ENCODE results near the gene KRAS. TPM values are rescaled to one million over a fixed set of nuclear protein-coding genes. Genes with fewer than 3 reads are reported as not detected.

KRAS gene
- total and polyA plus RNA-seq, 5 donors from 2014 or later: 24.0 to 46.7 (median 33.4) TPM

DNA sequence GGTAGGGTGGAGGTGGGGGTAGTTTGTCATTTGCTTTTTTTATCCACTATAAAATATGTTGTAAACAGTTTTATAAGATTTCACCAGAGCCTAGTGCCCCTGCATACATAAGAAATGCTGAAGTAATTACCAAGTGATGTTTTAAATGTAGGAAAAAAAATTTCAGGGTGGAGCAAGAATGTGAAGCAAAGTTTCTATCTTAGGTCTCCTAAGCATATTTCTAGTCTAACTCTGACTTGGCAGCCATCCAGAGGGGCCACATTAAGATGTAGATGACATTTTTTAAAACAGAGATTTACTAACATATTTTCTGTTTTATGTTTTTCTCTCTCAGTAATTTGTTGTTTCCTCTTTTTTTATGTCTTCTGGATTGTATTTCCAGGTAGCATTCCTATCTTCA, 15.8 kb upstream of the KRAS start:
- H3K9me3 Mint-ChIP-seq: no peaks in the 10 kb centered on the region

DNA sequence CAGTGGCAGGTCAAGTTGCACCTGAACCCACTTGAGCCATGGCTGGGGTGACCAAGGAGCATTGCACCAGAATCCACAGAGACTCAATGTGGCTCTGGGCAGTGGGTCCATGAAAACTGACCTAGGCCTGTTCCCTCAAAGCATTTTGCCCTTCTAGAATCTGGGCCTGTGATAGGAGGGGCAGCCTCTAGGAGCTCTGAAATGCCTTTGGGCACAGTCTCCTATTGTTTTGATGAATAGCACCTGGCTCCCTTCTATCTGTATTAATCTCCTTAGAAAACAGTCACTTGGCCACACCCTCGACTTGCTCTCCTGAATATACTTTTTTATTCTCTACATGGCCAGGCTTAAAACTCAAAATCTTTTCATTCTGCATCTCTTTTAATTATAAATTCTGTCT, 14.1 kb upstream of the KRAS start:
- Histone ChIP-seq H3K36me3 (ENCODE audit: control insufficient read depth, insufficient read depth, low read length) (no peaks in the 10 kb centered on the region), H3K4me1 (ENCODE audit: control insufficient read depth, insufficient read depth, low read length, poor library complexity, severe bottlenecking) (no peaks in the 10 kb centered on the region), H3K4me3 (ENCODE audit: low read depth, low read length) (no peak overlapping the region), H3K27me3 (ENCODE audit: control insufficient read depth, insufficient read depth, low read length) (peaks cover 3% of the 10 kb centered on the region), H3K27ac (ENCODE audit: insufficient read depth, low read length, poor library complexity, severe bottlenecking) (no peak overlapping the region), H3K9me3 (ENCODE audit: control insufficient read depth in 2 of 2, low read length in 2 of 2) (no peaks in the 10 kb centered on the region)
- DNase-seq (no peak), ATAC-seq (ENCODE audit: low read depth in 2 of 2) (no peak)
- no peaks in the 10 kb centered on the region for H3K36me3 Mint-ChIP-seq
- peaks cover 40% of the 10 kb centered on the region for H3K27me3 Mint-ChIP-seq
- H3K27ac Mint-ChIP-seq: no peak overlapping the region
- H3K4me1 Mint-ChIP-seq: peaks cover 0 to 9% (median under 1%) of the 10 kb centered on the region in 4 donors
- H3K4me3 Mint-ChIP-seq: no peak overlapping the region
- peaks cover 0 to 4% (median 0%) of the 10 kb centered on the region in 7 donors for H3K9me3 Mint-ChIP-seq

More for the DNA sequence above, 15.8 kb upstream of the KRAS start:
- Histone ChIP-seq H3K27me3 (ENCODE audit: control insufficient read depth, insufficient read depth, low read length) (no peaks in the 10 kb centered on the region), H3K27ac (ENCODE audit: insufficient read depth, low read length, poor library complexity, severe bottlenecking) (no peak overlapping the region), H3K9me3 (ENCODE audit: control insufficient read depth in 2 of 2, low read length in 2 of 2) (no peaks in the 10 kb centered on the region), H3K36me3 (ENCODE audit: control insufficient read depth, insufficient read depth, low read length) (no peaks in the 10 kb centered on the region), H3K4me3 (ENCODE audit: low read depth, low read length) (no peak overlapping the region), H3K4me1 (ENCODE audit: control insufficient read depth, insufficient read depth, low read length, poor library complexity, severe bottlenecking) (no peaks in the 10 kb centered on the region)
- Mint-ChIP-seq H3K27ac (no peak overlapping the region), H3K4me1 (peaks cover 0 to 4% (median under 1%) of the 10 kb centered on the region in 4 donors), H3K27me3 (peaks cover 29% of the 10 kb centered on the region), H3K4me3 (no peak overlapping the region), H3K36me3 (no peaks in the 10 kb centered on the region)
- no peak for ATAC-seq (ENCODE audit: low read depth in 2 of 2)
- no peak for DNase-seq

DNA sequence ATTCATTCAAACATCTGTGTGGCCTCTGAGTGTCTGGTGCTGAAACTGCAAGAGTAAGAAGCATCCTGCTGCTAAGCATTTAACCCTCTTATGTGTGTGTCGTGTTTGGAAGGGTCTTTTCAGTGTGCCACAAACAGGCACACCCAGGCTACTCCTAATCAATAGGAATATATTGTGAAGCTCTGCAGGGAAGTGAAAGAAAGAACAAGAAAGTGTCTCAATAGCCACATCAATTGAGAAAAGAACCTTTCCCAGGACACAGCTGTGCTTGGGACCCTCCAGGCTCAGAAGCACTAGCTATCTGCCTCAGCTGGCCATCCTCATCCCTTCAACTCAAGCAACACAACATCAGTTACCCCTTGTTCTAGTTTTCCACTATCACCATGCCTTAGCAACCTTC, 13.4 kb upstream of the KRAS start:
- no peaks in the 10 kb centered on the region for H3K36me3 ChIP-seq (ENCODE audit: control insufficient read depth, insufficient read depth, low read length)
- H3K4me1 ChIP-seq (ENCODE audit: control insufficient read depth, insufficient read depth, low read length, poor library complexity, severe bottlenecking): no peaks in the 10 kb centered on the region
- H3K4me3 ChIP-seq (ENCODE audit: low read depth, low read length): no peak overlapping the region
- peaks cover 0 to 4% (median 0%) of the 10 kb centered on the region in 7 donors for H3K9me3 Mint-ChIP-seq
- ATAC-seq (ENCODE audit: low read depth in 2 of 2) (no peak), DNase-seq (no peak)
- H3K27ac ChIP-seq (ENCODE audit: insufficient read depth, low read length, poor library complexity, severe bottlenecking): no peak overlapping the region
- no peaks in the 10 kb centered on the region for H3K9me3 ChIP-seq (ENCODE audit: control insufficient read depth in 2 of 2, low read length in 2 of 2)
- H3K36me3 Mint-ChIP-seq: no peaks in the 10 kb centered on the region
- H3K27me3 Mint-ChIP-seq: peaks cover 40% of the 10 kb centered on the region
- H3K27ac Mint-ChIP-seq: no peak overlapping the region
- no peak overlapping the region for H3K4me3 Mint-ChIP-seq
- H3K4me1 Mint-ChIP-seq: peaks cover 0 to 9% (median under 1%) of the 10 kb centered on the region in 4 donors
- H3K27me3 ChIP-seq (ENCODE audit: control insufficient read depth, insufficient read depth, low read length): peaks cover 3% of the 10 kb centered on the region

DNA sequence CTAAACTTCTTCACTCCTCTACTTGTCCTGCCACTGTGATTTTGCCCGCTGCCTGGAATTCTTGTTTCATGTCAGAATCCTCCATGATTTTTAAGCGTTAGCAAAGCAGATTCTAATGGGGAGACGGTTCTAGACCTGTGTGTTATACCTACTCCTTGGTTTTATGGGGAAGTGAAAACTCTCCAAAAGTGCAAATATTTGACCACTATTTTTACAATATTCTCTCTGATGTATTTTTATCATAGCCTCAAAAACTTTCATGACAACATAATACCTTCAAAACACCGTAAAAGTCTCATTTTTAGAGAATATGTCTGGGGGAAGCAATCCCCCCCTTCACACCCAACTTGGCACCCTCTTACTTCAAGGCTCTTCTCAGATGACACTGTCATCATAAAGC, 12.9 kb upstream of the KRAS start:
- Histone ChIP-seq H3K36me3 (ENCODE audit: control insufficient read depth, insufficient read depth, low read length) (no peaks in the 10 kb centered on the region), H3K4me1 (ENCODE audit: control insufficient read depth, insufficient read depth, low read length, poor library complexity, severe bottlenecking) (no peaks in the 10 kb centered on the region), H3K9me3 (ENCODE audit: control insufficient read depth in 2 of 2, low read length in 2 of 2) (no peaks in the 10 kb centered on the region), H3K27me3 (ENCODE audit: control insufficient read depth, insufficient read depth, low read length) (peaks cover 3% of the 10 kb centered on the region), H3K27ac (ENCODE audit: insufficient read depth, low read length, poor library complexity, severe bottlenecking) (no peak overlapping the region), H3K4me3 (ENCODE audit: low read depth, low read length) (no peak overlapping the region)
- H3K27ac Mint-ChIP-seq: peak overlapping the region in 1 of 3 donors; percentile 2
- H3K9me3 Mint-ChIP-seq: peaks cover 0 to 4% (median 0%) of the 10 kb centered on the region in 7 donors
- H3K4me3 Mint-ChIP-seq: no peak overlapping the region
- ATAC-seq (ENCODE audit: low read depth in 2 of 2): no peak
- H3K4me1 Mint-ChIP-seq: peaks cover 0 to 8% (median under 1%) of the 10 kb centered on the region in 4 donors
- H3K36me3 Mint-ChIP-seq: no peaks in the 10 kb centered on the region
- H3K27me3 Mint-ChIP-seq: peaks cover 37% of the 10 kb centered on the region
- DNase-seq: no peak

DNA sequence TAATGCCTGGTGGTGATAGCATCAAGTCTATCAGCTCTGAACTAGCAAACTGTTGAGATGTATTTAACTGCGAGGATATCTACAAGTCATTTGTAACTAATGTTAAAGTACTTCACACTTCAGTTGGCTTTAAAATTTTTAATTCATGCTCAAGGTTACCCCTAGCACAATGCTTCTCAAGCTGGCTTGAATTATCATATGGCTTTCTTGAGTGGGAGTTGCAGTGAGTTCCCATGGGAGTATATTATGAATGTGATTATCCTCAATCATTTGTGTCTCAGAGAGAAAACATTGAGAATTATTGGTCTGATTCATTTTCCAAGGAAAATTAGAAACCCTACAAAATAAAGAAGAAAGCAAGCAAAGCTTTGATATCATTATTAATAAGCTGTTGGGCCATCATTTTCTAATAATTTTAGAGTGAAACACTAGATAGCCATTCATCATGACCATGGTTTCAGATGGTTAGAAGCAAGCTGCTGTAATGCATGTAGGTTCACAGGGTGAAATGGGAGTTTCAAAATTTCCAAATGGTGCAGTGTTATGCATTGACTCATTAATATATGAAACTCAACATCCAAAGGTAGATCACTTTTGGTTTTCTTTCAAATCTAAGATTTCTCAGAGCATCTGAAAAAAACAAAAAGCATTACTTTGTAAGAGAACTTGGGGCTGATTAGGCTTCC, 11.8 kb upstream of the KRAS start:
- Histone ChIP-seq H3K9me3 (ENCODE audit: control insufficient read depth in 2 of 2, low read length in 2 of 2) (no peaks in the 10 kb centered on the region), H3K4me3 (ENCODE audit: low read depth, low read length) (no peak overlapping the region), H3K27ac (ENCODE audit: insufficient read depth, low read length, poor library complexity, severe bottlenecking) (no peak overlapping the region), H3K36me3 (ENCODE audit: control insufficient read depth, insufficient read depth, low read length) (no peaks in the 10 kb centered on the region), H3K27me3 (ENCODE audit: control insufficient read depth, insufficient read depth, low read length) (peaks cover 3% of the 10 kb centered on the region), H3K4me1 (ENCODE audit: control insufficient read depth, insufficient read depth, low read length, poor library complexity, severe bottlenecking) (no peaks in the 10 kb centered on the region)
- Mint-ChIP-seq H3K9me3 (peaks cover 0 to 4% (median 0%) of the 10 kb centered on the region in 7 donors), H3K36me3 (no peaks in the 10 kb centered on the region), H3K4me3 (no peak overlapping the region), H3K4me1 (peaks cover 0 to 5% (median under 1%) of the 10 kb centered on the region in 4 donors), H3K27me3 (peaks cover 27% of the 10 kb centered on the region), H3K27ac (no peak overlapping the region)
- ATAC-seq (ENCODE audit: low read depth in 2 of 2) (no peak), DNase-seq (no peak)

DNA sequence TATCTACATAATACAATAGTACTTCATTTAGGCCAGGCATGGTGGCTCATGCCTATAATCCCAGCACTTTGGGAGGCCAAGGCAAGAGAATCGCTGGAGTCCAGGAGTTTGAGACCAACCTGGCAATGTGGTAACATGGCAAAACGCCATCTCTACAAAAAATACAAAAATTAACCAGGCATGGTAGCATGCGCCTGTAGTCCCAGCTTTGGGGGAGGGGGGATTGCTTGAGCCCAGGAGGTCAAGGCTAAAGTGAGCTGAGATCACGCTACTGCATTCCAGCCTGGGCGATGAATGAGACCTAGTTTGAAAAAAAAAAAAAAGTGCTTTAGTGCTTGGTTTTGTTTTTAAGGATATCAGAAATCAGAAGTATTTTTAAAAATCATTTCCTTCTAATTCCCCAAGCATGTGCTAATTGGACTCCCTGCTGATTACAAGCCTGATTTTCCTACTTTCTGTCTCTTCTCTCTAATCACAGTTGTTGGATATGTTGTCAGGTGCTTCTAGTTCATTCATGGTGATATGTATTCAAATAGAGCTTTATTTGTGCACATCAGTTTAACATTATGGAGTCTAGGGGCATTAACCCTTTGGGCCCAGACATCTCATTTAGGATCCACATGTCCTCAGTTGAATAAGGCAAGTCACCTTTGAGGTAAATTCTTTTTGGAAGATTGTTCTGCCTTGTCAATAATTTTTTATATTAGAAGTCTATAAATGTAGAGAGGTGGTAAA, 7.0 kb upstream of the KRAS start:
- no peak overlapping the region for H3K27ac Mint-ChIP-seq
- H3K4me1 ChIP-seq (ENCODE audit: control insufficient read depth, insufficient read depth, low read length, poor library complexity, severe bottlenecking): no peaks in the 10 kb centered on the region
- no peak for DNase-seq
- H3K27me3 ChIP-seq (ENCODE audit: control insufficient read depth, insufficient read depth, low read length): peaks cover 3% of the 10 kb centered on the region
- no peak overlapping the region for H3K4me3 Mint-ChIP-seq
- no peak overlapping the region for H3K4me3 ChIP-seq (ENCODE audit: low read depth, low read length)
- no peaks in the 10 kb centered on the region for H3K36me3 ChIP-seq (ENCODE audit: control insufficient read depth, insufficient read depth, low read length)
- no peak overlapping the region for H3K27ac ChIP-seq (ENCODE audit: insufficient read depth, low read length, poor library complexity, severe bottlenecking)
- no peak for ATAC-seq (ENCODE audit: low read depth in 2 of 2)
- peaks cover 11% of the 10 kb centered on the region for H3K27me3 Mint-ChIP-seq
- no peaks in the 10 kb centered on the region for H3K36me3 Mint-ChIP-seq
- H3K9me3 Mint-ChIP-seq: peaks cover 0 to 4% (median 0%) of the 10 kb centered on the region in 7 donors
- peaks cover 3 to 11% (median 5%) of the 10 kb centered on the region in 4 donors for H3K4me1 Mint-ChIP-seq
- no peaks in the 10 kb centered on the region for H3K9me3 ChIP-seq (ENCODE audit: control insufficient read depth in 2 of 2, low read length in 2 of 2)

DNA sequence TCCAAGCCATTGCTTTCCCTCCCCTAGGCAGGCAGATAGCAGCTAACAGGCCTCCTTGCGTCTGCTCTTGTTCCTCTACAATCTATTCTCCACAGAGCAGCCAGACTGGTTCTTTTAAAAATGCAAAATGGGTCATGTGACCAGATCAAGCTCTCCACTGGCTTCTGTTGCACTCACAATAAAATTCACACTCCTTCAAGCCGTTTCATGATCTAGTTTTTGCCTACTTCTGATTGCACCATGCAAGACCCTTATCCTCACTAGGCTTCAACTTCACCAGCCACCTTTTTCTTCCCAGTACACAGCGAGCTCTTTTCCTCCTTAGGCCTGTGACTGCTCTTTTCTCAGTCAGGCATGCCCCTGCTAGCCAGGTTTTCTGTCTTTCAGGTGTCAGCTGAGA, 6.1 kb upstream of the KRAS start:
- H3K4me1 ChIP-seq (ENCODE audit: control insufficient read depth, insufficient read depth, low read length, poor library complexity, severe bottlenecking): no peaks in the 10 kb centered on the region
- DNase-seq: no peak
- H3K27me3 ChIP-seq (ENCODE audit: control insufficient read depth, insufficient read depth, low read length): peaks cover 4% of the 10 kb centered on the region
- ATAC-seq (ENCODE audit: low read depth in 2 of 2): no peak
- H3K4me3 ChIP-seq (ENCODE audit: low read depth, low read length): no peak overlapping the region
- Mint-ChIP-seq H3K4me3 (no peak overlapping the region), H3K9me3 (peaks cover 0 to 4% (median 0%) of the 10 kb centered on the region in 7 donors), H3K27ac (no peak overlapping the region), H3K27me3 (peaks cover 14% of the 10 kb centered on the region), H3K4me1 (peaks cover 3 to 15% (median 10%) of the 10 kb centered on the region in 4 donors), H3K36me3 (no peaks in the 10 kb centered on the region)
- no peak overlapping the region for H3K27ac ChIP-seq (ENCODE audit: insufficient read depth, low read length, poor library complexity, severe bottlenecking)
- H3K36me3 ChIP-seq (ENCODE audit: control insufficient read depth, insufficient read depth, low read length): no peaks in the 10 kb centered on the region
- H3K9me3 ChIP-seq (ENCODE audit: control insufficient read depth in 2 of 2, low read length in 2 of 2): no peaks in the 10 kb centered on the region
